SK-N-SH (cell line): ENCODE data around the gene AMIGO1.

Source experiments
- EZH2phosphoT487 ChIP-seq: fragments of 200-600 bp; sonication (generic); IDR thresholded peaks from 2 replicates; pipeline ENCODE4 v1.6.1; 2017; ENCODE audit warnings: low read depth, mixed run types, mild to moderate bottlenecking, antibody characterized with exemption, moderate library complexity, borderline replicate concordance
- FOXJ3 ChIP-seq: sonication (generic); formaldehyde crosslinking; IDR thresholded peaks from 2 replicates; pipeline ENCODE4 v1.5.1; 2020; ENCODE audit warnings: mild to moderate bottlenecking, missing genetic modification reagents
- FOXM1 ChIP-seq: IDR thresholded peaks from 2 replicates; pipeline ENCODE4 v1.4.0; 2012; ENCODE audit warnings: low read depth, mild to moderate bottlenecking
- JUND ChIP-seq: IDR thresholded peaks from 2 replicates; pipeline ENCODE4 v1.4.0; 2012
- NFIC ChIP-seq: IDR thresholded peaks from 2 replicates; pipeline ENCODE4 v1.4.0; 2012; ENCODE audit warnings: borderline replicate concordance
- POLR2AphosphoS5 ChIP-seq: IDR thresholded peaks from 2 replicates; pipeline ENCODE4 v1.6.1; 2012; ENCODE audit warnings: low read depth, low read length
- RAD21 ChIP-seq: IDR thresholded peaks from 2 replicates; pipeline ENCODE4 v1.6.1; 2012; ENCODE audit warnings: mild to moderate bottlenecking, low read length
- SIN3A ChIP-seq: IDR thresholded peaks from 2 replicates; pipeline ENCODE4 v1.6.1; 2012; ENCODE audit warnings: low read depth, mild to moderate bottlenecking, low read length, moderate library complexity, borderline replicate concordance
- YY1 ChIP-seq: IDR thresholded peaks from 2 replicates; pipeline ENCODE4 v1.4.0; 2012; ENCODE audit warnings: low read depth, mild to moderate bottlenecking
- TF ChIP-seq, protein P1 (sequence below): fragments of 200-600 bp; sonication (generic); IDR thresholded peaks from 2 replicates; pipeline ENCODE4 v1.6.1; 2017; ENCODE audit warnings: antibody characterized with exemption, mild to moderate bottlenecking, moderate library complexity
- TF ChIP-seq, protein P2 (sequence below): fragments of 150-350 bp; IDR thresholded peaks from 2 replicates; pipeline ENCODE4 v1.6.1; 2016; ENCODE audit warnings: mild to moderate bottlenecking, low read depth, low read length
- TF ChIP-seq, protein P3 (sequence below): IDR thresholded peaks from 2 replicates; pipeline ENCODE4 v1.6.1; 2012; ENCODE audit warnings: mild to moderate bottlenecking, low read depth, low read length, moderate library complexity

DNA sequence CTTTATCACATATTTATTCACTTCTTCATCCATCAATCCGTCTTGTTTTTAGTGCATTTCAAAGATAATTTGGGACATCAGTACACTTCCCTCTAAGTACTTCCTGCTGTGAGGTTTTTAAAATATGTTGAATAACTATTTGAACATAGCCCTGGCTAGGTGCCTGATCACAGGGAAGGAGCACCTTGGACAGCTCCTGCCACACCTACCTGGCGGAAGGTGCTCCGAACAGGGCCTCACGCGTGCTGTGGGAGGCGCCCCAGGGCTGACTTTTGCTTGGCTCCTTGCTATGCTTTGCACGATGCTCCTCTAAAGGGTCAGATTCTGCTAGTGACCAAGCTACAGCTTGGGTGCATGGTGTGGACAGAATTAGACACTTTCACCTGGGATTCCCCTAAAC, 30.7 kb downstream of the AMIGO1 start:
- no peak for TF ChIP-seq JUND
- TF ChIP-seq EZH2phosphoT487: no peak
- TF ChIP-seq, protein P1, sequence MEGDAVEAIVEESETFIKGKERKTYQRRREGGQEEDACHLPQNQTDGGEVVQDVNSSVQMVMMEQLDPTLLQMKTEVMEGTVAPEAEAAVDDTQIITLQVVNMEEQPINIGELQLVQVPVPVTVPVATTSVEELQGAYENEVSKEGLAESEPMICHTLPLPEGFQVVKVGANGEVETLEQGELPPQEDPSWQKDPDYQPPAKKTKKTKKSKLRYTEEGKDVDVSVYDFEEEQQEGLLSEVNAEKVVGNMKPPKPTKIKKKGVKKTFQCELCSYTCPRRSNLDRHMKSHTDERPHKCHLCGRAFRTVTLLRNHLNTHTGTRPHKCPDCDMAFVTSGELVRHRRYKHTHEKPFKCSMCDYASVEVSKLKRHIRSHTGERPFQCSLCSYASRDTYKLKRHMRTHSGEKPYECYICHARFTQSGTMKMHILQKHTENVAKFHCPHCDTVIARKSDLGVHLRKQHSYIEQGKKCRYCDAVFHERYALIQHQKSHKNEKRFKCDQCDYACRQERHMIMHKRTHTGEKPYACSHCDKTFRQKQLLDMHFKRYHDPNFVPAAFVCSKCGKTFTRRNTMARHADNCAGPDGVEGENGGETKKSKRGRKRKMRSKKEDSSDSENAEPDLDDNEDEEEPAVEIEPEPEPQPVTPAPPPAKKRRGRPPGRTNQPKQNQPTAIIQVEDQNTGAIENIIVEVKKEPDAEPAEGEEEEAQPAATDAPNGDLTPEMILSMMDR: no peak
- TF ChIP-seq RAD21: no peak
- no peak for TF ChIP-seq SIN3A
- no peak for TF ChIP-seq NFIC
- TF ChIP-seq YY1: no peak
- TF ChIP-seq FOXM1: no peak
- TF ChIP-seq FOXJ3: no peak
- no peak for TF ChIP-seq POLR2AphosphoS5
- TF ChIP-seq, protein P2, sequence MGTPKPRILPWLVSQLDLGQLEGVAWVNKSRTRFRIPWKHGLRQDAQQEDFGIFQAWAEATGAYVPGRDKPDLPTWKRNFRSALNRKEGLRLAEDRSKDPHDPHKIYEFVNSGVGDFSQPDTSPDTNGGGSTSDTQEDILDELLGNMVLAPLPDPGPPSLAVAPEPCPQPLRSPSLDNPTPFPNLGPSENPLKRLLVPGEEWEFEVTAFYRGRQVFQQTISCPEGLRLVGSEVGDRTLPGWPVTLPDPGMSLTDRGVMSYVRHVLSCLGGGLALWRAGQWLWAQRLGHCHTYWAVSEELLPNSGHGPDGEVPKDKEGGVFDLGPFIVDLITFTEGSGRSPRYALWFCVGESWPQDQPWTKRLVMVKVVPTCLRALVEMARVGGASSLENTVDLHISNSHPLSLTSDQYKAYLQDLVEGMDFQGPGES: no peak
- TF ChIP-seq, protein P3, sequence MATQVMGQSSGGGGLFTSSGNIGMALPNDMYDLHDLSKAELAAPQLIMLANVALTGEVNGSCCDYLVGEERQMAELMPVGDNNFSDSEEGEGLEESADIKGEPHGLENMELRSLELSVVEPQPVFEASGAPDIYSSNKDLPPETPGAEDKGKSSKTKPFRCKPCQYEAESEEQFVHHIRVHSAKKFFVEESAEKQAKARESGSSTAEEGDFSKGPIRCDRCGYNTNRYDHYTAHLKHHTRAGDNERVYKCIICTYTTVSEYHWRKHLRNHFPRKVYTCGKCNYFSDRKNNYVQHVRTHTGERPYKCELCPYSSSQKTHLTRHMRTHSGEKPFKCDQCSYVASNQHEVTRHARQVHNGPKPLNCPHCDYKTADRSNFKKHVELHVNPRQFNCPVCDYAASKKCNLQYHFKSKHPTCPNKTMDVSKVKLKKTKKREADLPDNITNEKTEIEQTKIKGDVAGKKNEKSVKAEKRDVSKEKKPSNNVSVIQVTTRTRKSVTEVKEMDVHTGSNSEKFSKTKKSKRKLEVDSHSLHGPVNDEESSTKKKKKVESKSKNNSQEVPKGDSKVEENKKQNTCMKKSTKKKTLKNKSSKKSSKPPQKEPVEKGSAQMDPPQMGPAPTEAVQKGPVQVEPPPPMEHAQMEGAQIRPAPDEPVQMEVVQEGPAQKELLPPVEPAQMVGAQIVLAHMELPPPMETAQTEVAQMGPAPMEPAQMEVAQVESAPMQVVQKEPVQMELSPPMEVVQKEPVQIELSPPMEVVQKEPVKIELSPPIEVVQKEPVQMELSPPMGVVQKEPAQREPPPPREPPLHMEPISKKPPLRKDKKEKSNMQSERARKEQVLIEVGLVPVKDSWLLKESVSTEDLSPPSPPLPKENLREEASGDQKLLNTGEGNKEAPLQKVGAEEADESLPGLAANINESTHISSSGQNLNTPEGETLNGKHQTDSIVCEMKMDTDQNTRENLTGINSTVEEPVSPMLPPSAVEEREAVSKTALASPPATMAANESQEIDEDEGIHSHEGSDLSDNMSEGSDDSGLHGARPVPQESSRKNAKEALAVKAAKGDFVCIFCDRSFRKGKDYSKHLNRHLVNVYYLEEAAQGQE: peak; percentile 92
